HG03196 (cell line): ENCODE data around the gene SAMD4B.

Source experiments
- ATAC-seq: cut with Tn5 transposase; IDR thresholded peaks from one replicate; pipeline ENCODE4 v1.9.1; 2021; ENCODE audit not compliant: unreplicated experiment

Gene SAMD4B

GRCh38 chr19:39407410-39407659 lies 65.1 kb downstream of the SAMD4B start:
- ATAC-seq, result no peak

GRCh38 chr19:39407660-39408391 lies 65.6 kb downstream of the SAMD4B start:
- ATAC-seq, result no peak

- ATAC-seq, result no peak
Observed at GRCh38 chr19:39408392-39409207, 66.4 kb downstream of the SAMD4B start.

- no peak for ATAC-seq
Observed at GRCh38 chr19:39409208-39410016, 67.2 kb downstream of the SAMD4B start.

- no peak for ATAC-seq
Observed at GRCh38 chr19:39410017-39410830, 68.0 kb downstream of the SAMD4B start.

GRCh38 chr19:39410831-39411080 lies 68.5 kb downstream of the SAMD4B start:
- no peak for ATAC-seq

GRCh38 chr19:39411081-39411831 lies 69.0 kb downstream of the SAMD4B start:
- ATAC-seq, result no peak

- peak; percentile 29 for ATAC-seq
Observed at GRCh38 chr19:39411832-39412099, 69.5 kb downstream of the SAMD4B start.

- peak; percentile 47 for ATAC-seq
Observed at GRCh38 chr19:39412100-39412866, 70.1 kb downstream of the SAMD4B start, which contains the start of gene PLEKHG2. Gene PLEKHG2 (plus strand): TSS chr19:39412669. CDS start chr19:39414087, 1,418 bp downstream.

GRCh38 chr19:39412867-39413271 lies 70.6 kb downstream of the SAMD4B start:
- no peak for ATAC-seq

- no peak for ATAC-seq
Observed at GRCh38 chr19:39413272-39413910, 71.2 kb downstream of the SAMD4B start.

GRCh38 chr19:39413911-39414608 lies 71.8 kb downstream of the SAMD4B start:
- no peak for ATAC-seq

GRCh38 chr19:39415111-39416046 lies 73.2 kb downstream of the SAMD4B start:
- no peak for ATAC-seq

- ATAC-seq, result no peak
Observed at GRCh38 chr19:39416152-39417120, 74.2 kb downstream of the SAMD4B start.

GRCh38 chr19:39417463-39418181 lies 75.4 kb downstream of the SAMD4B start:
- ATAC-seq, result no peak

GRCh38 chr19:39419003-39419402 lies 76.8 kb downstream of the SAMD4B start:
- ATAC-seq, result no peak
